ENCODE data around the gene ZRSR2. TPM values are rescaled to one million over a fixed set of nuclear protein-coding genes. Genes with fewer than 3 reads are reported as not detected.

Gene ZRSR2
- total RNA-seq, 1 experiment from 2014 or later: 4.6 TPM

DNA sequence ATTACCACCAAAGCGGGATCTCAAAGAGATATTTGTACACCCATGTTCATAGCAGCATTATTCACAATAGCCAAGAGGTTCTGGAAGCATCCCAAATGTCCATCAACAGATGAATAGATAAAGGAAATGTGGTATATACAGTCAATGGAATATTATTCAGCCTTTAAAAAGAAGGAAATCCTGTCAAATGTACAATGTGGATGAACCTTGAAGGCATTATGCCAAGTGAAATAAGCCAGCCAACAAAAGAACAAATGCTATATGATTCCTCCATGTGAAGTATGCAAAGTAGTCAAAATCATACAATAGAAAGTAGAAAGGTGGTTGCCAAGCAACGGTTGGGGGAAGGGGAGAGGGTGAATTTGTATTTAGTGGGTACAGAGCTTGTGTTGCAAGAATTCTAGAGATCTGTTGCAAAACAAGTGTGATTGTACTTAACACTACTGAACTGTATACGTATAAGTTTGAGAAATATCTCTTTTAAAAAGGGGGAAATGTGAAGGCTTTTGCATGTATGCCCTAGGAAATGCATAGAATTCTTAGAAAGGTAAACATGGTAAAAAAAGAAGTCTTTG lies 5.0 kb upstream of the ZRSR2 start:
- Histone ChIP-seq H3K36me3 (ENCODE audit: control insufficient read depth in 1 of 2, insufficient read depth in 2 of 2, low read length in 2 of 2) (no peaks in the 10 kb centered on the region), H4K20me1 (ENCODE audit: insufficient read depth) (no peaks in the 10 kb centered on the region), H2AFZ (ENCODE audit: low read depth, low read length, poor library complexity, severe bottlenecking) (no peak overlapping the region), H3K9ac (ENCODE audit: low read length) (no peak overlapping the region), H3K9me2 (ENCODE audit: insufficient read depth) (no peaks in the 10 kb centered on the region), H3K9me3 (ENCODE audit: control insufficient read depth in 1 of 2, insufficient read depth in 1 of 2, low read depth in 1 of 2, low read length in 2 of 2) (no peaks in the 10 kb centered on the region), H3K27ac (ENCODE audit: low read depth, low read length) (no peak overlapping the region), H3K79me2 (ENCODE audit: insufficient read depth, low read length) (no peaks in the 10 kb centered on the region), H3K4me1 (ENCODE audit: control insufficient read depth in 1 of 2, insufficient read depth in 2 of 2, low read length in 2 of 2) (peaks cover 4 to 5% of the 10 kb centered on the region in 2 experiments; a peak in 2 of 4 replicates), H3K4me2 (ENCODE audit: low read length) (no peak overlapping the region), H3K4me3 (replicated peaks in 1 of 2; ENCODE audit: low read depth in 1 of 2, low read length in 2 of 2) (no peak overlapping the region), H3K27me3 (ENCODE audit: insufficient read depth, low read length) (no peaks in the 10 kb centered on the region)
- BruUV-seq (replicated peaks): no TSS peak
- ChIA-PET POLR2A (no interaction called here), CTCF (no interaction called here), RAD21 (ENCODE audit: low non-redundant PET in 1 of 2, low total read pairs in 2 of 2, uncharacterized antibody in 2 of 2, unreplicated experiment in 2 of 2) (no interaction called here)
- ATAC-seq (no peak), DNase-seq (ENCODE audit: low read depth, low spot score) (no peak)
- intact Hi-C loops (cut with micrococcal nuclease): no loop called here
- no peak for TF ChIP-seq EGR1 (IDR thresholded peaks at IDR 0.05; ENCODE audit: low read depth)
- no peak for TF ChIP-seq ZFX (IDR thresholded peaks at IDR 0.05)
- no peak for TF ChIP-seq CEBPB (IDR thresholded peaks at IDR 0.05; ENCODE audit: low read depth)
- no peak for TF ChIP-seq YY1 (IDR thresholded peaks at IDR 0.05; ENCODE audit: extremely low read depth, insufficient replicate concordance, low read depth, low read length)
- TF ChIP-seq TCF7L2 (IDR thresholded peaks at IDR 0.05; ENCODE audit: borderline replicate concordance, extremely low read depth, insufficient read depth, insufficient read length): no peak
- TF ChIP-seq SP1 (IDR thresholded peaks at IDR 0.05; ENCODE audit: low read depth): no peak
- TF ChIP-seq, protein P1, sequence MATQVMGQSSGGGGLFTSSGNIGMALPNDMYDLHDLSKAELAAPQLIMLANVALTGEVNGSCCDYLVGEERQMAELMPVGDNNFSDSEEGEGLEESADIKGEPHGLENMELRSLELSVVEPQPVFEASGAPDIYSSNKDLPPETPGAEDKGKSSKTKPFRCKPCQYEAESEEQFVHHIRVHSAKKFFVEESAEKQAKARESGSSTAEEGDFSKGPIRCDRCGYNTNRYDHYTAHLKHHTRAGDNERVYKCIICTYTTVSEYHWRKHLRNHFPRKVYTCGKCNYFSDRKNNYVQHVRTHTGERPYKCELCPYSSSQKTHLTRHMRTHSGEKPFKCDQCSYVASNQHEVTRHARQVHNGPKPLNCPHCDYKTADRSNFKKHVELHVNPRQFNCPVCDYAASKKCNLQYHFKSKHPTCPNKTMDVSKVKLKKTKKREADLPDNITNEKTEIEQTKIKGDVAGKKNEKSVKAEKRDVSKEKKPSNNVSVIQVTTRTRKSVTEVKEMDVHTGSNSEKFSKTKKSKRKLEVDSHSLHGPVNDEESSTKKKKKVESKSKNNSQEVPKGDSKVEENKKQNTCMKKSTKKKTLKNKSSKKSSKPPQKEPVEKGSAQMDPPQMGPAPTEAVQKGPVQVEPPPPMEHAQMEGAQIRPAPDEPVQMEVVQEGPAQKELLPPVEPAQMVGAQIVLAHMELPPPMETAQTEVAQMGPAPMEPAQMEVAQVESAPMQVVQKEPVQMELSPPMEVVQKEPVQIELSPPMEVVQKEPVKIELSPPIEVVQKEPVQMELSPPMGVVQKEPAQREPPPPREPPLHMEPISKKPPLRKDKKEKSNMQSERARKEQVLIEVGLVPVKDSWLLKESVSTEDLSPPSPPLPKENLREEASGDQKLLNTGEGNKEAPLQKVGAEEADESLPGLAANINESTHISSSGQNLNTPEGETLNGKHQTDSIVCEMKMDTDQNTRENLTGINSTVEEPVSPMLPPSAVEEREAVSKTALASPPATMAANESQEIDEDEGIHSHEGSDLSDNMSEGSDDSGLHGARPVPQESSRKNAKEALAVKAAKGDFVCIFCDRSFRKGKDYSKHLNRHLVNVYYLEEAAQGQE (IDR thresholded peaks at IDR 0.05; ENCODE audit: low read depth): no peak
- TF ChIP-seq, protein P2, sequence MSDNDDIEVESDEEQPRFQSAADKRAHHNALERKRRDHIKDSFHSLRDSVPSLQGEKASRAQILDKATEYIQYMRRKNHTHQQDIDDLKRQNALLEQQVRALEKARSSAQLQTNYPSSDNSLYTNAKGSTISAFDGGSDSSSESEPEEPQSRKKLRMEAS (IDR thresholded peaks at IDR 0.05): no peak
- TF ChIP-seq POLR2A (IDR thresholded peaks at IDR 0.05; ENCODE audit: borderline replicate concordance, extremely low read depth, insufficient read depth, insufficient read length): no peak
- no peak for TF ChIP-seq SIN3A (IDR thresholded peaks at IDR 0.05; ENCODE audit: low read depth)
- TF ChIP-seq POLR2AphosphoS5 (IDR thresholded peaks at IDR 0.05; ENCODE audit: low read depth, low read length): no peak
- TF ChIP-seq FOSL1 (IDR thresholded peaks at IDR 0.05; ENCODE audit: low read depth): no peak
- no peak for TF ChIP-seq ZNF274 (IDR thresholded peaks at IDR 0.05; ENCODE audit: low read depth, low read length)
- TF ChIP-seq CBX3 (IDR thresholded peaks at IDR 0.05; ENCODE audit: low read depth): no peak
- TF ChIP-seq, protein P3, sequence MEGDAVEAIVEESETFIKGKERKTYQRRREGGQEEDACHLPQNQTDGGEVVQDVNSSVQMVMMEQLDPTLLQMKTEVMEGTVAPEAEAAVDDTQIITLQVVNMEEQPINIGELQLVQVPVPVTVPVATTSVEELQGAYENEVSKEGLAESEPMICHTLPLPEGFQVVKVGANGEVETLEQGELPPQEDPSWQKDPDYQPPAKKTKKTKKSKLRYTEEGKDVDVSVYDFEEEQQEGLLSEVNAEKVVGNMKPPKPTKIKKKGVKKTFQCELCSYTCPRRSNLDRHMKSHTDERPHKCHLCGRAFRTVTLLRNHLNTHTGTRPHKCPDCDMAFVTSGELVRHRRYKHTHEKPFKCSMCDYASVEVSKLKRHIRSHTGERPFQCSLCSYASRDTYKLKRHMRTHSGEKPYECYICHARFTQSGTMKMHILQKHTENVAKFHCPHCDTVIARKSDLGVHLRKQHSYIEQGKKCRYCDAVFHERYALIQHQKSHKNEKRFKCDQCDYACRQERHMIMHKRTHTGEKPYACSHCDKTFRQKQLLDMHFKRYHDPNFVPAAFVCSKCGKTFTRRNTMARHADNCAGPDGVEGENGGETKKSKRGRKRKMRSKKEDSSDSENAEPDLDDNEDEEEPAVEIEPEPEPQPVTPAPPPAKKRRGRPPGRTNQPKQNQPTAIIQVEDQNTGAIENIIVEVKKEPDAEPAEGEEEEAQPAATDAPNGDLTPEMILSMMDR (IDR thresholded peaks at IDR 0.05 in 2 of 3, conservative IDR thresholded peaks at IDR 0.05 in 1 of 3; ENCODE audit: borderline replicate concordance in 1 of 3, insufficient read depth in 1 of 3, low read depth in 2 of 3, low read length in 2 of 3): no peak
- no peak for TF ChIP-seq JUND (IDR thresholded peaks at IDR 0.05)
- no peak for TF ChIP-seq RAD21 (IDR thresholded peaks at IDR 0.05; ENCODE audit: low read depth)
- TF ChIP-seq ELF1 (IDR thresholded peaks at IDR 0.05; ENCODE audit: borderline replicate concordance, low read depth): no peak
- TF ChIP-seq, protein P4, sequence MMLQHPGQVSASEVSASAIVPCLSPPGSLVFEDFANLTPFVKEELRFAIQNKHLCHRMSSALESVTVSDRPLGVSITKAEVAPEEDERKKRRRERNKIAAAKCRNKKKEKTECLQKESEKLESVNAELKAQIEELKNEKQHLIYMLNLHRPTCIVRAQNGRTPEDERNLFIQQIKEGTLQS (IDR thresholded peaks at IDR 0.05): no peak
- TF ChIP-seq, protein P5, sequence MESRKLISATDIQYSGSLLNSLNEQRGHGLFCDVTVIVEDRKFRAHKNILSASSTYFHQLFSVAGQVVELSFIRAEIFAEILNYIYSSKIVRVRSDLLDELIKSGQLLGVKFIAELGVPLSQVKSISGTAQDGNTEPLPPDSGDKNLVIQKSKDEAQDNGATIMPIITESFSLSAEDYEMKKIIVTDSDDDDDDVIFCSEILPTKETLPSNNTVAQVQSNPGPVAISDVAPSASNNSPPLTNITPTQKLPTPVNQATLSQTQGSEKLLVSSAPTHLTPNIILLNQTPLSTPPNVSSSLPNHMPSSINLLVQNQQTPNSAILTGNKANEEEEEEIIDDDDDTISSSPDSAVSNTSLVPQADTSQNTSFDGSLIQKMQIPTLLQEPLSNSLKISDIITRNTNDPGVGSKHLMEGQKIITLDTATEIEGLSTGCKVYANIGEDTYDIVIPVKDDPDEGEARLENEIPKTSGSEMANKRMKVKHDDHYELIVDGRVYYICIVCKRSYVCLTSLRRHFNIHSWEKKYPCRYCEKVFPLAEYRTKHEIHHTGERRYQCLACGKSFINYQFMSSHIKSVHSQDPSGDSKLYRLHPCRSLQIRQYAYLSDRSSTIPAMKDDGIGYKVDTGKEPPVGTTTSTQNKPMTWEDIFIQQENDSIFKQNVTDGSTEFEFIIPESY (IDR thresholded peaks at IDR 0.05; ENCODE audit: extremely low read depth, insufficient replicate concordance, low read length): no peak

Data from HCT116 (cell line).